Astrocyte of the cerebellum (primary cell): ENCODE data around the gene SMCHD1.
"Not testable (repeated sequence)": the region's sequence is repeated elsewhere in the genome, so short reads cannot be mapped to it uniquely, and the experiment has no call there.

Experiments used
- DNase-seq: peaks from one replicate; pipeline ENCODE4 v3.0.0-alpha.2; 2011; ENCODE audit warnings: low read depth
- H3K4me3 ChIP-seq: 2 replicates; pipeline ENCODE4 v1.5.1; 2011; ENCODE audit warnings: mild to moderate bottlenecking, low read depth, low read length, moderate library complexity
- in situ Hi-C: cut with HindIII; loops from 2 replicates; pipeline ENCODE4 v1.10.0; 2017; ENCODE audit warnings: low sequenced_read_pairs
- TF ChIP-seq, protein P1 (sequence below): IDR thresholded peaks from 2 replicates; pipeline ENCODE4 v1.5.1; 2012; ENCODE audit warnings: low read length, low read depth, moderate library complexity, mild to moderate bottlenecking; ENCODE audit errors: missing control alignments

Gene SMCHD1

DNA sequence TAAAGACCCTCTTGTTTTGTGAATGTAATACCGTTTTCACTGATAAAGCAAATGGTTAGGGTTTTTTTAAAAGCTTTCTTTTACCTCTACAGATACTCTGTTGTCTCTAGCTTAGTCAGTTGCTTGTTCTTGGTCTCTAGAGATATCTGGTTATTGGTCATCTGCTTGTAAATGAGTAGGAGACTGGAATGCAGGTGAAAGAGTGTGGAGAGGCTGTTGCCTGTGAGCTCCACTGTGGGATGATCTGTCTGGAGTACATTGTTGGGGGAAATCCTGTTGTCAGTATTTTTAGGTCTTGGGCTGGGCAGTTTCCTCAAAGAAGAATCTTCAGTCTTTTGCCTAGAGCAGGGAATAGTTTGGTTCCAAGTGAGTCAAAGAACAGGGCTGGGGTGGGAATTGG, 67.7 kb downstream of the SMCHD1 start:
- TF ChIP-seq, protein P1, sequence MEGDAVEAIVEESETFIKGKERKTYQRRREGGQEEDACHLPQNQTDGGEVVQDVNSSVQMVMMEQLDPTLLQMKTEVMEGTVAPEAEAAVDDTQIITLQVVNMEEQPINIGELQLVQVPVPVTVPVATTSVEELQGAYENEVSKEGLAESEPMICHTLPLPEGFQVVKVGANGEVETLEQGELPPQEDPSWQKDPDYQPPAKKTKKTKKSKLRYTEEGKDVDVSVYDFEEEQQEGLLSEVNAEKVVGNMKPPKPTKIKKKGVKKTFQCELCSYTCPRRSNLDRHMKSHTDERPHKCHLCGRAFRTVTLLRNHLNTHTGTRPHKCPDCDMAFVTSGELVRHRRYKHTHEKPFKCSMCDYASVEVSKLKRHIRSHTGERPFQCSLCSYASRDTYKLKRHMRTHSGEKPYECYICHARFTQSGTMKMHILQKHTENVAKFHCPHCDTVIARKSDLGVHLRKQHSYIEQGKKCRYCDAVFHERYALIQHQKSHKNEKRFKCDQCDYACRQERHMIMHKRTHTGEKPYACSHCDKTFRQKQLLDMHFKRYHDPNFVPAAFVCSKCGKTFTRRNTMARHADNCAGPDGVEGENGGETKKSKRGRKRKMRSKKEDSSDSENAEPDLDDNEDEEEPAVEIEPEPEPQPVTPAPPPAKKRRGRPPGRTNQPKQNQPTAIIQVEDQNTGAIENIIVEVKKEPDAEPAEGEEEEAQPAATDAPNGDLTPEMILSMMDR = no peak
- in situ Hi-C loops = no loop called here
- DNase-seq = no peak
- no peak overlapping the region for H3K4me3 ChIP-seq

DNA sequence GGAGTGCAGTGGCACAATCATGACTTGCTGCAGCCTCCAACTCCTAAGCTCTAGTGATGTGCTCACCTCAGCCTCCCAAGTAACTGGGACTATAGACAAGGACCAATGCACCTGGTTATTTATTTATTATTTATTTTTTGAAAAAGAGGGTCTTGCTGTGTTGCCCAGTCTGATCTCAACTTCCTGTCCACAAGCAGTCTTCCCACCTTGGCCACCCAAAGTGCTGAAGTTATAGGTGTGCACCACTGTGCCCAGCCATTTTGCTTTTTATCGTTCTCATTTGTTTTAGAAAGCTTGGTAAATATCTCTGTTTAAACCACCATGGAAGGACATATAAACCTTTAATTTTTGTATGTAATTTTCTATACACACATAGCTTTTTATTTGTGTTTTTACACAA, 74.2 kb downstream of the SMCHD1 start:
- H3K4me3 ChIP-seq = no peak overlapping the region
- in situ Hi-C loops = loop anchor here (10.0 kb wide), 1 partner anchor 525 kb away; no protein-coding TSS in a partner anchor
- no peak for DNase-seq
- TF ChIP-seq, protein P1 = no peak

DNA sequence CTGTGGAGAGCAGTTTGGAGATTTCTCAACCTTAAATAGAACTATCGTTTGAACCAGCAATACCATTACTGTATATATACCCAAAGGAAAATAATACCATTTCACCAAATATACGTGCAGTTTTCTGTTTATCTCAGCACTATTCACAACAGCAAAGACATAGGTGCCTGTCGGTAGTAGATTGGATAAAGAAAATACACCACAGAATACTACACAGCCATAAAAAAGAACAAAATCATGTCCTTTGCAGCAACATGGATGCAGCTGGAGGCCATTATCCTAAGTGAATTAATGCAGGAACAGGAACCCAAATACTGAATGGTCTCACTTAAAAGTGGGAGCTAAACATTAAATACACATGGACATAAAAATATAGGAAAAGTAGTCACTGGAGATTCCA, 81.3 kb downstream of the SMCHD1 start:
- DNase-seq = no peak
- in situ Hi-C loops = loop anchor here (10.0 kb wide), 1 partner anchor 518 kb away; no protein-coding TSS in a partner anchor
- TF ChIP-seq, protein P1 = no peak
- no peak overlapping the region for H3K4me3 ChIP-seq

DNA sequence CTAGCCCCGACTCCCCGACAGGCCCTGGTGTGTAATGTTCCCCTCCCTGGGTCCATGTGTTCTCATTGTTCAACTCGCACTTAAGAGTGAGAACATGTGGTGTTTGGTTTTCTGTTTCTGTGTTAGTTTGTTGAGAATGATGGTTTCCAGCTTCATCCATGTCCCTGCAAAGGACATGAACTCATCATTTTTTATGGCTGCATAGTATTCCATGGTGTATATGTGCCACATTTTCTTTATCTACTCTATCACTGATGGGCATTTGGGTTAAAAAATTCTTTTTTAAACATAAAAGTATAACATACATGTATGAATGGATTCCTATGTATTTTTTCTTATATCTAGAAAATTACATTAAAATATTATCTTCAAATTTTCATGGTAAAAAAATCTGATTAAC, 84.6 kb downstream of the SMCHD1 start:
- in situ Hi-C loops, H3K4me3 ChIP-seq, DNase-seq: not testable (repeated sequence)

DNA sequence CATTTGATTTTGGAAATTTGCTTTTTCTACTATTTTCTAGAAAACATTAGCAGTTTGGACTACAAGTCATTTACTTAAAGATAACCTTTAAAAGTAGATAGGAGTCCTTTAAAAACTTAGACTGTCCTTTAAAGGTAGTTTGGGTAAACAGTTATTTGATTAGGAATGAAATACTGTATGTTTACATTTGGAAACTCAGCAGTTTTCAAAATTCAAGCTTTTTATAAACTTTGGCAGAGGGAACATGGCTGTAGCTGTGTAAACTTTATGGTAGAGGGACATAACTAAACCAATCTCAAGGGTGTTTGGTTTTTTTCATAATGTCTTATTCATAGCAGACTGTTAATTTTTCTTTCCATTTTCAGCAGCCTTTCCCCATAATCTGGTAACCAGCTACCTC, 90.7 kb downstream of the SMCHD1 start:
- TF ChIP-seq, protein P1 = no peak
- no peak overlapping the region for H3K4me3 ChIP-seq
- DNase-seq = no peak
- in situ Hi-C loops = no loop called here

DNA sequence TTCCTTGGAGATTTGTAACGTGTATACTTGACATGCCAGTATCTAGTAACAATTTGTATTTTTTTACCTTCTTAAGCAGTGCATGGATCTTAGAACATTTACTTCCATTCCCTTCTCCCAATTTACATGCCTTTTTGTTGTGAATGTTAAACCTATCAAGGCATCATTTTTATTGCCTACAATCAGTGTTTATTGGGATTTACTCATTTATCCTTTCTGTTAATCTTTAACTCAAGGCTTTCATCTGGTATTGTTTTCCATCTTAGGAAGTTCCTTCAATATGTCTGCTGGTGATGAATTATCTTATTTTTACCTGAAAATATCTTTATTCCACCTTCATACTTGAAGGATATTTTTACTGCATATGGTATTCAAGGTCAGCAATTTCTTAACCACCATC, 102.8 kb downstream of the SMCHD1 start:
- H3K4me3 ChIP-seq = no peak overlapping the region
- TF ChIP-seq, protein P1 = no peak
- in situ Hi-C loops = no loop called here
- no peak for DNase-seq

DNA sequence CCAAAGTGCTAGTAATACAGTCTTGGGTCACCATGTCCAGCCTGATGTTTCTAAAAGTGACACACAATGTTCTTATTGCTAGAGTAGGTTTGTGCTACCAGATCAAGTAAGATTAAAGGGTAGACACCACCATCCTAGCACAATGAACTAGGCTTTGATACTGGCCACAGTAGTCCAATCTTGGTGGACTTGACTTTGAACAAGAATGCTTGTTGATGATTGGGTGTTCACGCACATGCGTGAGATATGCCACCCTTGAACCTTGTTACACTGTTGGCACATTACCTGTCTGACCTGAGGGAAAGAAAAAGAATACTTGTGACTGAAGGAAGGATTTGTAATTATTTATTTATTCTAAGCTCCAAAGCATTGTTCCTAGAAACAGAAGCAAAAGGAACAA, 119.1 kb downstream of the SMCHD1 start:
- in situ Hi-C loops = no loop called here
- TF ChIP-seq, protein P1 = no peak
- DNase-seq = no peak
- no peak overlapping the region for H3K4me3 ChIP-seq
